ENCODE data around the gene OR1I1. TPM values are rescaled to one million over a fixed set of nuclear protein-coding genes. Genes with fewer than 3 reads are reported as not detected.
"Not testable (repeated sequence)": the region's sequence is repeated elsewhere in the genome, so short reads cannot be mapped to it uniquely, and the experiment has no call there.

The OR1I1 gene
- polyA plus RNA-seq, 3 donors = not detected

GRCh38 chr19:15075806-15076205 lies 6.2 kb upstream of the OR1I1 start:
- Histone ChIP-seq H3K36me3 (replicated peaks in 1 of 2; ENCODE audit: control insufficient read depth in 1 of 2, insufficient read depth in 2 of 2, low read length in 2 of 2) (no peaks in the 10 kb centered on the region), H3K4me3 (replicated peaks in 1 of 3; ENCODE audit: low read depth in 2 of 3, low read length in 3 of 3) (no peak overlapping the region), H4K20me1 (ENCODE audit: insufficient read depth, low read length) (no peaks in the 10 kb centered on the region), H2AFZ (ENCODE audit: insufficient read depth, low read depth, low read length, poor library complexity, severe bottlenecking) (no peak overlapping the region), H3K9me3 (replicated peaks in 1 of 2; ENCODE audit: control insufficient read depth in 1 of 2, insufficient read depth in 1 of 2, low read length in 2 of 2) (no peaks in the 10 kb centered on the region), H3K9ac (ENCODE audit: insufficient read depth, low read length, poor library complexity, severe bottlenecking) (no peak overlapping the region), H3K27ac (ENCODE audit: low read depth in 1 of 2, low read length in 2 of 2) (no peak overlapping the region), H3K4me2 (replicated peaks; ENCODE audit: extremely low read depth, low read length, poor library complexity, severe bottlenecking) (no peak overlapping the region), H3K27me3 (ENCODE audit: control insufficient read depth in 2 of 2, insufficient read depth in 2 of 2, low read length in 2 of 2) (peaks cover 0 to 3% of the 10 kb centered on the region in 2 donors), H3K79me2 (ENCODE audit: insufficient read depth, low read length) (no peaks in the 10 kb centered on the region), H3K4me1 (ENCODE audit: control insufficient read depth in 1 of 2, insufficient read depth in 2 of 2, low read length in 2 of 2) (no peaks in the 10 kb centered on the region)
- Mint-ChIP-seq H3K9me3 (peaks cover 0 to 4% (median 0%) of the 10 kb centered on the region in 7 donors), H3K4me1 (no peaks in the 10 kb centered on the region), H3K27ac (no peak overlapping the region), H3K27me3 (ENCODE audit: low read depth in 3 of 3) (peaks cover 2 to 17% (median 5%) of the 10 kb centered on the region in 3 donors), H3K36me3 (no peaks in the 10 kb centered on the region), H3K4me3 (no peak overlapping the region)
- TF ChIP-seq CTCF (IDR thresholded peaks at IDR 0.05) = no peak
- intact Hi-C loops (cut with micrococcal nuclease) = no loop called here
- WGBS (ENCODE audit: insufficient coverage) = no CpG with 5 or more reads among the region's 4 CpGs
- no peak for DNase-seq

- intact Hi-C loops (cut with micrococcal nuclease); H3K4me3 ChIP-seq (replicated peaks in 1 of 3; ENCODE audit: low read depth in 2 of 3, low read length in 3 of 3); H3K36me3 Mint-ChIP-seq; H3K4me3 Mint-ChIP-seq; H3K9ac ChIP-seq (ENCODE audit: insufficient read depth, low read length, poor library complexity, severe bottlenecking); H2AFZ ChIP-seq (ENCODE audit: insufficient read depth, low read depth, low read length, poor library complexity, severe bottlenecking); H3K4me2 ChIP-seq (replicated peaks; ENCODE audit: extremely low read depth, low read length, poor library complexity, severe bottlenecking); H3K79me2 ChIP-seq (ENCODE audit: insufficient read depth, low read length); H3K36me3 ChIP-seq (replicated peaks in 1 of 2; ENCODE audit: control insufficient read depth in 1 of 2, insufficient read depth in 2 of 2, low read length in 2 of 2); H4K20me1 ChIP-seq (ENCODE audit: insufficient read depth, low read length); H3K27ac ChIP-seq (ENCODE audit: low read depth in 1 of 2, low read length in 2 of 2); H3K27me3 ChIP-seq (ENCODE audit: control insufficient read depth in 2 of 2, insufficient read depth in 2 of 2, low read length in 2 of 2); H3K9me3 ChIP-seq (replicated peaks in 1 of 2; ENCODE audit: control insufficient read depth in 1 of 2, insufficient read depth in 1 of 2, low read length in 2 of 2); H3K4me1 Mint-ChIP-seq; DNase-seq; H3K9me3 Mint-ChIP-seq; H3K4me1 ChIP-seq (ENCODE audit: control insufficient read depth in 1 of 2, insufficient read depth in 2 of 2, low read length in 2 of 2): not testable (repeated sequence)
- H3K27me3 Mint-ChIP-seq (ENCODE audit: low read depth in 3 of 3) = peaks cover 6 to 16% (median 11%) of the 10 kb centered on the region in 3 donors
- H3K27ac Mint-ChIP-seq = peak overlapping the region in 1 of 7 donors; percentile 53
- WGBS (ENCODE audit: insufficient coverage) = no CpG with 5 or more reads among the region's 4 CpGs
Measured at GRCh38 chr19:15080002-15080401, 2.0 kb upstream of the OR1I1 start.

Data from CD14-positive monocyte (primary cell).